NCI-H2227 (cell line): Measurements from ENCODE around the gene MRPL58.
A peak's percentile ranks its signal among the peaks of the same experiment; 100 is the strongest.
"Not testable (repeated sequence)": the region's sequence is repeated elsewhere in the genome, so short reads cannot be mapped to it uniquely, and the experiment has no call there.

Experiments
- DNase-seq: peaks from one replicate; lab custom pipeline; 2025; ENCODE audit not compliant: unreplicated experiment; lab: John Stamatoyannopoulos, UW

The MRPL58 gene

DNA sequence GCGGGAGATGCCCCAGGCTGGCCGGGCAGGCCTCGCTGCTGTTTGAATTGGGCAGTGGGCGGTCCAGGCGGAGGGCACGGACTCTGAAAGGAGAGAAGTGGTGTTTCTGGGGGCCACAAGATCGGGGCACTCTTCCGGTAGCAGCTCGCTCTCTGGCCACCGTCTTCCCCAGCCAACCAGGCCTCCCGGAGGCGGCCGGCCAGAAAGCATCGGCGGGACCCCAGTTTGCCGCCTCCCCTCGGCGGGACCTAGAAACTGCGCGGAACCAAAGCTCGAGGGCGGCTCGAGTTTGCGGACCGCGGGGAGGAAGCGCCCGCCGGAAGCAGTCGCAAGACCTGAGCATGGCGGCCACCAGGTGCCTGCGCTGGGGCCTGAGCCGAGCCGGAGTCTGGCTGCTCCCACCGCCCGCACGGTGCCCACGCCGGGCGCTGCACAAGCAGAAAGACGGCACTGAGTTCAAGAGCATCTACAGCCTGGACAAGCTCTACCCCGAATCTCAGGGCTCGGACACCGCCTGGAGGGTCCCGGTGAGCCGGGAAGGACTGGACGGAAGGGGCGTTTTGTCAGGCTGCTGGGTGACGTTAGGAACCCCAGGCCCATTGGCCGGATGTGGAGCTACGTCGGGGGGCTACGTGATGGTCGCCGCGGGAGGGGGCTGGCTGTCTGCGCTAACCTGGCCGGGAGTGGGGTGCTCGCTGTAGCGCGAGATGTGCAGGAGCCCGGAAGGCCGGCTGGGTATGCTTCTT, at the start of gene MRPL58:
Gene MRPL58, plus strand, starts transcription at position 325 of the 746 bp plus-strand sequence. Its CDS starts 17 bp downstream, at position 342.
- peak; percentile 96 for DNase-seq

DNA sequence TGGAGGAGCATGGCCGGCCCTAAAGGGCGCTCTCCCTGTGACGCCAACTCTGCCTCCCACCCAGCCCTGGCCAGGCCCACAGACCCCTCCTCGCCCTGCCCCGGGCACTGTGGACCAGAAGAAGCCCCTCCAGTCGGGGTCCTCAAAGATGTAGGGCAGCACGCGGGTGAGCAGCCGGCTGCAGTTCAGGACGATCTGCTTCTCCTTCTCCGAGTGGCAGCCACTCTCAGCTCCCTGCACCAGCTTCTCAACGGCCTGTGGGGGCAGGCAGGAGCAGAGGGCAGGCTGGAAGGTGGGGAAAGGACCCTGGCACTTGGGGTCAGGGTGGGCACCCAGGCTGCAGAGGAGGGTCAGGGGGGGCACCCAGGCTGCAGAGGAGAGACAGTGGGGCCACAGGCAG, 48.8 kb upstream of the MRPL58 start:
- DNase-seq, result no peak

DNA sequence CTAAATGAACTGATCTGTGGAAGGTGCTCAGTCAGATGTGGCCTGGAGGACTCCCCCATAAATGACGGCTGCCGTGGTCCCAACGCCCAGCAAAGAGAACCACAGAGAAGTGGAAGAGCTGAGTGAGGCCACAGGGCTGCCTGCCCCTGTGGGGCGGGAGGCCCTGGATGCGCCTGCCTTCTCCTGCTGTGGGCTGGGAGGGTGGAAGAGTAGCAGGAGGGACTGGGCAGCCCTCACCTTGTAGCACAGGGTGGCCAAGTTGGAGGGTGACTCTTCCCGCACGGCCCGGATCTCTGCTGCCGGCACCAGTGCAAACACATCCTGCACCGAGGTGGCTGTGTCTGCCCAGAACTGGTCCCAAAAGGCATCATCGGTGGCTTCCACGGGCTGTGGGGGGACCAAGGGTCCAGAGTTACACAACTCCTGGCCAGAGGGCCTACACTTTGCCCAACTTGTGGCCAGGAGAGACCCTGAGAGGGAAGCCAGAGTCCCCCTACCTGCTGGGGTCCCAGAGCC, 48.2 kb upstream of the MRPL58 start:
- no peak for DNase-seq

DNA sequence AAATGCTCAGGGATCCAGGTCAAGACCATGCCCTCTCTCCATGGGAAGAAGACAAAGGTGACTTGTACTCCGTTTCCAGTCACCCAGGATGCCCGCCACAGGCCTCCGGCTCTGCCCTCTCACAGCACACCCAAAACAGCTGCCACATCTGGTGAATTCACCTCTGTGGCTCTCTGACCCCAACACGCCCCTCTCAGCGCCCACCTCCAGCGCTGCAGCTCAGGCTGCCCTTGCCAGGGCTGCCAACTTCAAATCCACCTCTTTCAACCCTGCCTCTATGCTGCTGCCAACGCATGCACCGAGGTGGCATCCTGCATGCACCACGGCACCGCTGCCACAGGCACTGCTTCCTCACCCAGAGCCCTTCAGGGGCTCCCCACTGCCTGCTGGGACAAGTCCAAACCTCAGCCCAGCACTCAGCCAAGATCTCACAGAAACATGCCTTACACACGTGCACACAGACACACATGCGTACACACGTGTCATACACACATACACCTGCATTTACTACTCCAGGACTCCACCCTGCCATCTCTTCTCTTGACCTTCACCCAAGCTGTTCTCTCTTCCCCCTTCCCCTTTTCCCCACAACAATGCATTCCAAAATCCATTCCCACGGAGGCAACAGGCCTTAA, 47.4 kb upstream of the MRPL58 start:
- no peak for DNase-seq

DNA sequence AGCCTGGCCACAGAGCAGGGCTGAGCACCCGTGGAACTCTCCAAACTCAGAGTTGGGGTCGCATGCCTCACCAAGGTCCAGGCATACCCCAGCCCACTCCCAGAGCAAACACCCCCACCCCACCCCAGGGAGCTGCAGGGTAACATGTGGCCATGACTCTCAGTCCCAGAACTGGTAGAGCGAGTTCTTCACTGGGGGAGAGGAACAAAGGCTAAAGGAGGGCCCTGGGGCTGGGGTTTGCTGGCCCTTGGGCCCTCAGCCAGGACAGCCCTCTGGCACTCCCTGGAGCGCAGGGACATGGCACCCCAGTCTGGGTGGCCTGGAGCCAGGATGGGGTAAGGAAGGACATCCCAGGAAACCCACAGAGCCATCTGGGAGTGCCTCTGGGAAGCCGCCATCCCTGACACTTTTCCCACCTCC, 44.1 kb upstream of the MRPL58 start:
- DNase-seq, result no peak

DNA sequence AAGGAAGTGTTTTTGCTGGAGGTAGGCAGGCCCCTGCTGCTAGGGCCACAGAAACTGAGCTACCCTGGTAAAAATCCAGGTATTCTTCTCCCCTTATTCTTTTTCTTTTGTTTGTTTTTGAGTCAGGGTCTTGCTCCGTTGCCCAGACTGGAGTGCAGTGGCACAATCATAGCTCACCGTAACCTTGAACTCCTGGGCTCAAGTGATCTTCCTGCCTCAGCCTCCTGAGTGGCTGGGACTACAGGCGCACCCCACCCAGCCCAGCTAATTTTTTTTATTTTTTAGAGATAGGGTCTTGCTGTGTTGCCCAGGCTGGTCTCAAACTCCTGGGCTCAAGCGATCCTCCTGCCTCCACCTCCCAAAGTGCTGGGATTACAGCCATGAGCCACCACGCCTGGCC, 43.0 kb upstream of the MRPL58 start:
- DNase-seq, result not testable (repeated sequence)

DNA sequence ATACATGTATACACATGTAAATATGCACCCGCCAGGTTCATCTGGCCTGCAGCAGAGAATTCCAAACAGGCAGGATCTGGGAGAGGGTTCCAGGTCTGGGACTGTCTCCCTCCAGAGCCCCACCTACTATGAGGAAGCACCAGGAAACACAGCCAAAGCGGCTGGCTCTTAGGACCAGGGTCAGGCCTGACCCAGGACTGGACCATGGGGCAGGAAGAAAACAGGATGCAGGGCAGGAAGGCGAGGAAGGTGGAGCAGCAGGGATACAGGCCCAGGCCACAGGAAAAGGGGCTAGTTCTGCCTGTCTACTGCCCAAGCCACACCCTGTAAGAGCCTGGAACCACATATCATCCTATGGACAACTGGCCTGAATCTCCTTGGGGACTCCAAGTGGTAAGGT, 42.1 kb upstream of the MRPL58 start:
- no peak for DNase-seq

DNA sequence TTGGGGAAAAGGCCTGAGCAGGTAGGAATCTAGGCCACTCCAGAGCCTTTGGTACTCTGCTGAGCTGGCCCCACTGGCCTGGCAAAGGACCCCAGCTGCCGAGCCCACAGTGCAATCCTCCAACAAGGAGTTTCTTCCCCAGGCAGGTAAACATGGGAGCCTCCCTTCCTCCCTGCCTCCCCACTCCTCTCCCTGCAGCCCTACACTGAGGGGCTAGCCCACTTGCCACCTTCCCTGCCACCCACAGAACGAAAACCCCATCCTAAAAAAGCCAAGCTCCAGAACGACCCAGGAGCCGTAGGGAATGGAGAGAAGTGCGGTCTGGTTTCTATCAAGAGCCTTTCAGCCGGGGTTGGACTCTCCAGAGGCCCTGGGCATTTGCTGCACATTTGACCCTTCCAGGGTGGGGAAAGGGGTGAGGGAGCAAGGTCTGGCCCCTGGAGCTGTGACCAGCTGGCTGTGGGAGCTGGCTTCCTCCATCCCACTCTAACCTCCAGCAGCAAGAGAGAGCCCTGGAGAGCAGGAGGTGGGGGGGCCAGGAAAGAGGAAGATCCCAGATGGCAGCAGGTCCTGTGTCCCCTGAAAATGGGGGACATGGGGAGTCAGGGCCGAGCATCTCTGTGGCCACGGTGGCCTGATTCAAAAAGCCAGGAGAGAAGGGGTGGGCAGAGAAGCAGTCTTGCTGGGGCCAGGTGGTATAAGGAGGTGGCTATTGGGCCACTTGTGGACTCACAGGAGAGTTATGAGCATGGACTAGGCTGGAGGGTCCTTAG, 41.2 kb upstream of the MRPL58 start:
- DNase-seq, result no peak

DNA sequence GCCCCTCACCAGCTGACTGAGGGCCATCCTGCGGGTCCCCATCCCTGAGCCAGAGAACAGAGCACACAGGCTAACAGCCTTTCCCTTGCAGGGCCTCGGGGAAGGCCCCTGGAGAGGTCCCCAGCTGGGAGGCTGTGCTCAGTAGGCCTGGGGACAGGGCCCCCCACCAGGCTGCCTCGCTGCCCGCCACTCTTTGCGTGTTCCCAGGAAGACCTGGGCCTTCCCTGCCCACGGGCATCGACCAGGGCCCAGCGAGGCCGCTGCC, 40.7 kb upstream of the MRPL58 start:
- DNase-seq, result no peak

DNA sequence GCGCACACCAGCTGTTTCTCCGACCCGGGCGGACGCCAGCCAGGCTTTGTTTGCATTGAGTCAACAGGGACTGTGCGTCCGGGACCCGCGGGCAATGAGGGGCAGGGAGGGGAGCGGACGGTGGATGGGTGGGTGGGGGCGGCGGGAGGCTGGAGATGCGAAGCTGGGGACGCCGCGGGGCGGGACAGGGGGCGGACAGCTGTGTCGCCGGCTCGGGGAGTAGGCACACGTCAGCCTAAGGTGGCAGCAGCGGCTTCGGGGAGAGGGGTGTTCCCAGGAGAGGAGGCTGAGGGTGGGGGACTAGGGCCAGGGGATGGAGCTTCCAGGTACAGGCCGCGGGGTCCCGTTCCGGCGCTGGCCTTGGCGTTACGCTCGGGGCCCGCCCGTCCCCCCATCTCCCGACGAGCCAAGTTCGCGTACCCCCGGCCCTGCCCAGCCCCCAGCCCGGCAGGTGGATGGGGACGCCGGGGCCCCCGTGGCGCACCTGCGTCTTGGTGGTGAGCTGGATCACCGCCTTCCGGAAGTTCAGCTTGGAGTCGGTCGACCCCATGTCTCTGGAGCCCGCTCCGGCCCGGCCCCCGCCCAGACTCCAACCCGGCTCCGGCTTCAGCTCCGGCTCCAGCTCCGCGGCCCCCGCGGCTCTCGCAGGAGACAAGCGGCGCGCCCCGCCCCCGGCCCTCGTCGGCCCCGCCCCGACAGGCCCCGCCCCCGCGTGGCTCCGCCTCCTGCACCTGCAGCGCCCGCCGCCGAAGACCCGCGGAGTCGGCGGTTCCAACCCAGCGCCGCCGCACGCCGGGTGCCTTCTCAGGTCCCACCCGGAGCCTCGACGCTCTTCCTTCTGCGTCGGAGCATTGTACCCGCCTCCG, 40.1 kb upstream of the MRPL58 start, which contains the start of gene HID1:
Gene HID1, minus strand, starts transcription at position 653 of the 866 bp plus-strand sequence. Its CDS starts 103 bp downstream, at position 550.
- peak; percentile 82 for DNase-seq

DNA sequence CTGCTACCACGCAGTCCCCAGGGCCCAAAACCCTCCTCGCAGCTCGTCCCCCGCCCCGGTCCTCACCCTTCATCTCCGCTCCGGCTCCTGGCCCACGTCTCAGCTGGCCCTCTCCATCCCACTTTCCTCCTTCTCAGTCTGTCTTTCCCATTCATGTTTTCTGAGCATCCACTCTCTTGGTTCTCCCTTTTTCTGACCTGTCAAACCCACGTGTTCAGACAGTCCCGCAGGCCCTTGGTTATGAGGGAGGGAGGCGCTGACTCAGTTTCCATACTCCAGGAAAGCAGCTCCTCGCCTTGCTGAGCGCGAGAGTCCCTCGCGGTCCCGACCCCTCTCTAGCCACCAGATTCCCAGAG, 39.5 kb upstream of the MRPL58 start:
- no peak for DNase-seq

DNA sequence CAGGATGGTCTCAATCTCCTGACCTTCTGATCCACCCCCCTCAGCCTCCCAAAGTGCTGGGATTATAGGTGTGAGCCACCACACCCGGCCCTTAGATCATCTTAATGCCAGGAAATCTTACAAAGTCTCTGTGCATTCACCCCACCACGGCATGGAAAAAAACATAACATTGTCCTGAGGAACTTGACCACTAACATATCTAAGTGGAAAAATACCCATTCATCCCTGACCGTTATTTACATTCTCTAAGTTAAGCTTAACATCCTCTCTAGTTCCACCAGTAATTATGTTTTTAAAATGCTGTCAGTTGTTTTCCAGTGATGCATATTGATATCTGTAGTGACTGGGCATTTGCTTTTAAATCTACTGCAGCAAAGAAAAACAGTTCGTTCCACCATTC, 36.5 kb upstream of the MRPL58 start:
- no peak for DNase-seq

DNA sequence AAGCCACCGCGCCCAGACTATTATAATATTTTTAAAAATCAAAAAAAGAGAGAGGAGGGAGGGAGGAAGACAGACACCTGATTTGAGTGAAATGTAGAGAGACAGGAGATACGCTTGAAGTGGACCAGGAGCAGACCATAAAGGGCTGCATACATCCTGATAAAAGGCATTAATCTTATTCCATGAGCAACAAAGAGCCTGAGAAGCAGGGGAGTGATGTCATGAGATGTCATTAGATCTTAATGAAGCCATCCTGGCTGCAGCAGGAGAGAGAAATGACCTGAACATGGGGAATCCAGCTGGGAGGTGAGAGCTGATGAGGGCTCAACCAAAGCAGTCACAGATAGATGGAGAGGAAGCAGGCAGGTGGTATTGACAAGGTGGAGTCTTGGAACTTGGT, 34.7 kb upstream of the MRPL58 start:
- no peak for DNase-seq

DNA sequence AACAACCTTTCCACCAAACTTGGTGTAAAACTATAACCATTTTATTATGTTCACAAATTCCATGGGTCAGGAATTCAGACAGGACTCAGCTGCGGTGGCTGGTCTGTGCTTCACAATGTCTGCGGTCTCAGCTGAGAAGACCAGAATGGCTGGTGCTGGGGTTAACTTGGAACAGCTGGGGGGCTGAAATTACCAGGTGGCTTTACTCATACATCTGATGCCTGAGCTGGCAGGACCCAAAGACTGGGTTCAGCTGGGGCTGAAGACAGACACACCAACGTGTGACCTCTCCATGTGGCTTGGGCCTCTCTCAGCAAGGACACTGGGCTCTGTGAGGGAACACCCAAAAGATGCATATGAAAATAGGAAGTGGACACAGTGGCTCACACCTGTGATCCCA, 34.2 kb upstream of the MRPL58 start:
- no peak for DNase-seq

DNA sequence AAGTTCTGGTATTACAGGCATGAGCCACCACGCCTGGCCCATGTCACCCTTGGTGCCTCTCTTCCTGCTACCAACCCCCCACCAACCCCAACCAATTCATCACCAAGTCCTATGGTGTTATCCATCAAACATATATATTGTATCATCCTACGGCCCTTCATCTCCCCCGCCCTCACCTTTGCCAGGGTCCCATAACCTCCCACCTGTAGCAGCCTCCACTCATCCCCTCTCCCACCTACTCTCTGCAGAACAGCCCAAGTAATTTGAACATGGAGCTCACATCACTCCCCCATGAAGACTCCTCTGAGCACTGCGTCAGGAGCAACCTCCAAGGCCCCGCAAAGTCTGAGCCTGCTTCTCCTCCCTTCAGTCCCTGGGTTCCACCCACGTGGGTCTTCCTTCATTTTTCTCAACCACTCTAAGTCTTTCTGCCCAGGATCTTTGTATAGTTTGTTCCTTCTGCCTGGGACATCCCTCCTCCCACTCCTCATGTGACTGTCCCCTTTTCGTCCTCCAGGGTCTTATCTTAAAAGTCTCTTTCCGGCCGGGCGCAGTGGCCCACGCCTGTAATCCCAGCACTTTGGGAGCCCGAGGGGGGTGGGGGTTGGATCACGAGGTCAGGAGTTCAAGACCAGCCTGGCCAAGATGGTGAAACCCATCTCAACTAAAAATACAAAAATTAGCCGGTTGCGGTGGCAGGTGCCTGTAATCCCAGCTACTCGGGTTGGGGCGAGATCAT, 32.9 kb upstream of the MRPL58 start:
- no peak for DNase-seq

DNA sequence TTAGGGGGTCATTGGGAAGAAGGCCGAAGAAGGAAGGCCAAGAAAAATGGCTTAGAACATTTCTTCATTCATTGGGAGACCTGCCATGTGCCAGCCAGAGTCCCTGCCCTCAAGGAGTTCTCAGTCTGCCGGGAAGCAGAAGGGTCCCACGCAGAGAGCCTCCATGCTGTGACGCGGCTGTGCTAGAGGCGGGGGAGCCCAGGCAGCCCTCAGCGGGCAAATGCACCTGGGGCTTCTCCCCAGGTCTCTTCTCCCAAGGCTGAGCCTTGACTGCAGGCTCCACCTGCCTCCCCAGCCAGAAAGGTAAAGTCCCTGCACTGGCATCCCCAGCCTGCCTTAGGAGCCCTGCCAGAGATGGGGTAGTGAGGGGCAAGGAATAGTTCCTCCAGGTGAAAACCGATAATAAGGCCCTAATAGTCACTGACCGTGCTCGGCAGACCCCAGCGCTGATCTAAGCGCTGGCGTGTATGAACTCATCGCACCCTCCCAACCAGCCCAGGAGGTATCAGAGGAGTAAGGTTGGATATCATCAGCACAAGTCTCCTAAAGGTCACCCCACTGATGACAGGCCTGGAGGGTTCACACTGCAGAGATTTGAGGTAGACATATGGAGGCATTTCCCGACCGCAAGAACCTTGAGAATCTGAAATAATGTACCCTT, 31.0 kb upstream of the MRPL58 start:
- no peak for DNase-seq

DNA sequence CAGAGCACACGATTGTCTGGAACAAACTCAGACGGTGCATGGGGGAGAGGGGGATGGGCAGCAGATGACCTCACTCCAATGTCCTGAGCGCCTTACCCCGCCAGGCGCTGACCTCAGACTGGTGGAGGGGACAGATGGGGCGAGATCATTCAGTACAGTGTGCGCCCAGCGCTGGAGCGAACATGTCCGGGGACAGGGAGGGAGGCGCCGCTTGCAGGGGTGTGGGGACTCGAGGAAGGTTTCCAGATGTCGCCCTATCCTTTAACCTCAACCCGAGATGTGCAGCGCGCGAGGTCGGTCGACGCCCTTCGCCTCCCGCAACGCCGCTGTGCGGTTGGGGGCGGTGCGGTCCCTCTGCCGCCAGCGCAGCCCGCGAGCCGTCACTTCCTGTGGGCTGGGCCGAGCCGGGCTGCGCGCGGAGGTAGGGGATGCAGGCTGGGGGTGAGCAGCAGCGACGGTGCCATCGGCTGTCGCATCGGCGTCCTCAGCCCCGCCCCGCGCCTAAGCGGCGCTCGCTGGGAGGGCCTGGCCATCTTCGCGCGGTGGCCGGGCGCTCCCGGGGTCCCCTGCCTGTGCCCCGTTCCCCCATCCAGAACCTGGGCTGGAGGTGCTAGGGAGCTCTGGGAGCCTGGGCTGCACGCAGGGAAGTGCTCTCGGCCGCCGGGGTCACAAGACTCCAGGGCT, 30.3 kb upstream of the MRPL58 start:
- peak; percentile 92 for DNase-seq

DNA sequence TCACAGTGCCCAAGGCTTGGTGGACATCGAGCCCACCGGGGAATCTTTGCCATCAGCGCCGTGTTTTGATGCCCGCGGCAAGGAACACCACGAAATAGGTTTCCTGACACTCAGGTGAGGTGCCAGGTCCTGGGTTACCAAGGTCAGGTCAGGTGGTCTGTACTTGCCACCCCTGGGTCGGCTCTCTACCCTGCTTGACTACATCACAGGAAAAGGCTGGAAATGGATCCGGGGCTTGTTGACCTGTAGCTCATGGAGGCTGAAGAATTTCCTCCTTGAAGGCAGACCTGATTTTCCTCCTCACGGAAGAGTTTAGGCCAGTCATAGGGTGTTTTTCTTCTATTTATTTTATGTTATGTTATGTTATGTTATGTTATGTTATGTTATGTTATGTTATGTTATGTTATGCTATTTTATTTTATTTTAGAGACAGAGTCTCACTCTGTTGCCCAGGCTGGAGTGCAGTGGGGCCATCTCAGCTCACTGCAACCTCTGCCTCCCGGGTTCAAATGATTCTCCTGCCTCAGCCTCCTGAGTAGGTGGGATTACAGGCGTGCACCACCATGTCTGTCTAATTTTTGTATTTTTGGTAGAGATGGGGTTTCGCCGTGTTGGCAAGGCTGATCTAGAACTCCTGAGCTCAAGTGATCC, 29.7 kb upstream of the MRPL58 start:
- peak; percentile 36 for DNase-seq

DNA sequence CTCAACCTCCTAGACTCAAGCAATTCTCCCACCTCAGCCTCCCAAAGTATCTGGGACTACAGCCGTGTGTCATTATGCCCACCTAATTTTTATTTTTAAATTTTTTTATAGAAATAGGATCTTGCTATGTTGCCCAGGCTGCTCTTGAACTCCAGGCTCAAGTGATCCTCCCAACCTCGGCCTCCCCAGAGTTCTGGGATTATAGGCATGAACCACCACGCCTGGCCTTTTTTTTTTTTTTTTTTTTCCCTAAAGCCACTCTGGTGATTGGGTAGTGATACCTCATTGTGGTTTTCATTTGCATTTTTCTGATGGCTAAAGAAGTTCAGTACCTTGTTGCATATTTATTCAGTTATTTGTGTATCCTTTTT, 26.3 kb upstream of the MRPL58 start:
- no peak for DNase-seq
